HL-60/S4 (cell line): Measurements from ENCODE around the gene TMC5.

Experiments
- in situ Hi-C: fragments of 300-500 bp; cut with MboI; formaldehyde crosslinking; loops from 2 replicates; pipeline ENCODE4 v1.14.3; 2022; ENCODE audit warnings: low sequenced_read_pairs

The TMC5 gene

DNA sequence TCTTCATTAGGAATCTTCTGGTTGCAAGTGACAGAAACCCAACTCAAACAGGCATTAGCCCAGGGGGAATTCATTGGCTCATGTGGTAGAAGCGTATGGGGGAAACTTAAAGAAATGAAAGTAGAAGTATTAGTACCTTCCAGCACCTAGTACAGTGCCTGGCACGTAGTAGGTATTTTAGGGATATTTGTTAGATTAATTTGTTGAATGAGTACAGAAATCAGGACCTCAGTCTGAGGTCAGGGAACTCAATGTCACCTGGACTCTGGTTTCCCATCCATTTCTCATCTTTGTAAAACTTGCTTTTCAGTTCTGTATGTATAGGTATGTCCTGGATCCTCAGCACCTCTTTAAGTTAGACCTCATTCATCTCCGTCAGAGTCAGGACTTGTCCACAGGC lies 32.5 kb downstream of the TMC5 start:
- in situ Hi-C loops: no loop called here

DNA sequence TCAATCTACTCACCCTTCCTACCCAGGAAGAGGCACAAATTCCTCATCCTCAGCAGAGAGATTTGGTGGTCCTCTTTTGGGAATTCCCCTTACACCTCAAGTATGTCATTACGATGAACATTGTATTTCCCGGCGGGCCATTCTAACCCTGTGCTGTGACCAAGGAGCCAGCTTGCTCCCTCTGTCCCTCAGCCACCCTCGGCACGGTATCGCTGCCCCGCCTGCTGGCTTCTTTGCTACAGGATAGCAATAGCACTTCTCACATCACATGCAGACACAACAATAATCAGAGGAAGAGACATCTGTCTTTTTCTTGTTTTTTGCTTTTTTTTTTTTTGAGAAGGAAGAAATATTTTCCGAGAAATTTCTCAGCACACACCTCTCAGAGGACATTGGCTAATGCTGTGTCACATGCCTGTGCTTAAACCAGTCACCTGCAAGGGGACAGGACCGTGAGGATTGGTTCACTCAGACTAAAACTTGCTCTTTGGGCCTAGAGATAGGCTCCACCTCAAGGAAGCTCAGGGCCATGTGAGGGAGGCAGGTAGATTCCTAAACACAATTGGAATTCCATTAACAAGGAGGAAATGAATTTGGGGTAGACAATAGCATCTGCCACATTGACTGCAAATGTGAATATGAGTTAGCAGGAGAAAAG lies 41.2 kb downstream of the TMC5 start:
- in situ Hi-C loops: no loop called here

DNA sequence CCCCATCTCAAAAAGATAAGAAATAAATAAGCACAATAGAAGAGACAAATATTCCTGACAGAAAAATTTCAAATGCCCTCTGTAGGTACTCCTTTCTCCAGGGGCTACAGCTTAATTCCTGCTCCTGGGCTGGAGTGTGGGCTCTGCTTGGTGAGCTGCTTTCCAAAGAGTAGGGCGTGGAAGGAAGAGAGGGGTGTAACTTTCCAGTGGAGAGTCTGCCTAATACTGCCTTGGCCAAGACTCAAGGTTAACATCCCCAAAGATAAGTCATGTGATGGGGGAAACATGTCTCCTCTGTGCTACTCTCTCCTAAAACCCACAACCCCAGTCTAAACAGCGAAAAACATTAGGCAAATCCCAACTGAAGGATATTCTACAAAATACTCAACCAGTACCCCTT lies 42.7 kb downstream of the TMC5 start:
- in situ Hi-C loops: no loop called here

DNA sequence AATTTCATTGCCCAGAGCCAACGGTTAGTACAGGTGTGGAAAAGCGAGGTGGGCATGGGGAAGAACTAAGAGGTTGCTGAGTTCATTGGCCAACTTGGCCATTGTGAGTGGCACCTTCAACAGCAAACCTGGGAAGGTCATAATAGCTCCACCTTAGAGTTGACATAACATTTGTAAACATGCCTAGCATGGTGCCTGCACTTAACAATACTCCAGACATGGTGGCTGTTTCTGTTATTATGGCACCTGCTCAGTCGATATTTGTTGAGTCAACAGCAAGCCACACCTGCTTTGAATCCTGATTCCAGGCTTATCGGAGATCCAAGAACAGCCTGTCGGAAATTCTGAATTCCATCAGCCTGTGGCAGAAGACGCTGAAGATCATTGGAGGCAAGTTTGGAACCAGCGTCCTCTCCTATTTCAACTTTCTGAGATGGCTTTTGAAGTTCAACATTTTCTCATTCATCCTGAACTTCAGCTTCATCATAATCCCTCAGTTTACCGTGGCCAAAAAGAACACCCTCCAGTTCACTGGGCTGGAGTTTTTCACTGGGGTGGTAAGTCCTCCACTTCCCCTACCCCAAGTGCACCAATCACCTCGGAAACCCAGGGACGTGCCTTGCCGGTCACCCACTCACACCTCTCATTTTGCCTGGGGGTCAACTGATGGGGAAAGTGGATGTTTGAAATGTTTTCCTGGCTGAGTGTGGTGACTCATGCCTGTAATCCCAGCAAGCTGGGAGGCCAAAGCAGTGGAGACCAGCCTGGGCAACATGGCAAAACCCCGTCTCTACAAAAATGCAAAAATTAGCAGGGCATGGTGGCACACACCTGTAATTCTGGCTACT lies 46.0 kb downstream of the TMC5 start:
- in situ Hi-C loops: no loop called here

DNA sequence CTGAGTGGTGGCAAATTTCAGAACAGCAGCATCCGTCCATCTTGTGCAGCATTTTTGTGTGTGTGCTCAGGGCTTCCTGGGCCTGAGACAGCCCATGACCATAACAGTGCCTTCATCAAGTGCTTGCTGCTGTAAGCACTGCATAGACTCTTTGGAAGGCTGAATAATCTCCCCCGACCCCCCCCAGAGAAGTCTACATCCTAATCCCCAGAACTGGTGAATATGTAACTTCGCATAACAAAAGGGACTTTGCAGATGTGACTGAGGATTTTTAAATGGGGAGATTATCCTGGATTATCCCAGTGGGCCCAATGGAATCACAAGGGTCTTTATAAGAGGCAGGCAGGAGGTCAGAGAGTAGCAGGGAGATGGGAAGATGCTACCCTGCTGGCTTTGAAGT lies 50.6 kb downstream of the TMC5 start:
- in situ Hi-C loops: no loop called here

- in situ Hi-C loops: no loop called here
Measured at GRCh38 chr16:19472482-19472881, 54.8 kb downstream of the TMC5 start.

GRCh38 chr16:19474617-19475016 lies 56.9 kb downstream of the TMC5 start:
- in situ Hi-C loops: no loop called here

DNA sequence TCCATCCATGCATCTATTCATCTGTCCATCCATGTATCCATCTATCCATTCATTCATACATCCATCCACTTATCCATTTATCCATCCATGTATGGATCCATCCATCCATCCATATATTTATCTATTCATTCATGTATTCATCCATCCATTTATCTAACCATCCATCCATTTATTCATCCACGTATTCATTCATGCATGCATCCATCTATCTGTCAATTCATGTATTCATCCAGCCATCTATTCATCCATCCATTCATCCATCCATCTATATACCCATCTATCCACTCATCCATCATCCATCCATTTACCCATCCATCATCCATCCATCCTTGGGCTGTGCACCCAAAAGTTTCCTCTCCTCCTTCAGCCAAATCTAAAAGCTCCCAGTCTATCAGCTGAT lies 60.8 kb downstream of the TMC5 start:
- in situ Hi-C loops: no loop called here

DNA sequence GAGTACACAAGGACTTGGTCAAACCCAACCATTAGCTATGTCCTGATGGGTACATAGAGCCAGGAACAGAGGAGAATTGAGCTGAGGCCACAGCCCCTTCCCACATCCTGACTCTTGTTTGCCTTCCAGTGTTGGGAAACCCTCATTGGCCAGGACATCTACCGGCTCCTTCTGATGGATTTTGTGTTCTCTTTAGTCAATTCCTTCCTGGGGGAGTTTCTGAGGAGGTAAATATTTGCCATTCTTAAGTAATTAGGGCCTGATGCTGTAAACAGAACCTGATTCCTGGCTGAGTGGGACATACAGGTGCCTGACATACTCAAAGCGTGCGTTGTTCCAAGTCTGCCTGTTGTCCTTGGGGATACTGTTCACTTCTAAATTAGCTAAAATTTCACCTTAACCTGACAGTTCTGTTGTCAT lies 61.6 kb downstream of the TMC5 start:
- in situ Hi-C loops: no loop called here

GRCh38 chr16:19481296-19481695 lies 63.6 kb downstream of the TMC5 start:
- in situ Hi-C loops: no loop called here

- in situ Hi-C loops: no loop called here
Measured at GRCh38 chr16:19481769-19482168, 64.1 kb downstream of the TMC5 start.

DNA sequence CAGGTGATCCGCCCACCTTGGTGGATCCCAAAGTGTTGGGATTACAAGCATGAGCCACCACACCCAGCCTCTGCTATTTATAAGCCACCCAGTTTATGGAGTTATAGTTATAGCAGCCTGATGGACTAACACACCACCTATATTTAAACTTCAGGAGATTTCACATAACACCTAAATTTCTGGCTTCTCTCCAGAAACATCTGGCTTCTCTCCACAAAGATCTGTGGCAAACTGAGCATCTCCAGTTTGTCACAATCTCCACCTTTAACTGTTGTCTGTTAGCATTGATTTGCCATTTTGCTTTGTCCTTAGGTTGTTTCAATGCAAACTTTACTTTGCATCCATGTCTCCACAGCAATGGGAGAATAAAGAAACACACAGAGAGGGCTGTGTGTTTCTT lies 64.6 kb downstream of the TMC5 start:
- in situ Hi-C loops: no loop called here

GRCh38 chr16:19484096-19484495 lies 66.4 kb downstream of the TMC5 start:
- in situ Hi-C loops: no loop called here

GRCh38 chr16:19485611-19486010 lies 67.9 kb downstream of the TMC5 start:
- in situ Hi-C loops: no loop called here

GRCh38 chr16:19486051-19486450 lies 68.4 kb downstream of the TMC5 start:
- in situ Hi-C loops: no loop called here

- in situ Hi-C loops: no loop called here
Measured at GRCh38 chr16:19486750-19487325, 69.2 kb downstream of the TMC5 start.

DNA sequence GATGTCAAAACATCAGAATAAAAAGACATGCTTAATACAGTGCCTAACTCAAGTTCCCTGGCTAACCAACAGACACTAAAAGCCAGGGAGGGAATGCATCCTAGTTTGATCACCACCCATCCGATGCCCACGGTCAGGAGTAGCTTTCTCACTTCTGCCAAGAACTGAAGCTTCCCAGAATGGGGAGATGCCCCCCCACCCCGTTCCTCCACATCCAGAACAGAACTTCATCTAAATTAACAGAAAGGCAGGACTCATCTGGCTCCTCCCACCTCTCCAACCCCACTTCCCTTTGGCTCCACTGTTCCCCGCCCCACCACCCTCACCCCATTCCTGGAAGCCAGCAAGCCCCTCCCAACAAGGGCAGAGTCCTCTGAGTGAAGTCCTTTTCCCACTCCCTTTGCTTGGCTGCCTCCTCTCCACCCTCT lies 70.5 kb downstream of the TMC5 start:
- in situ Hi-C loops: no loop called here

DNA sequence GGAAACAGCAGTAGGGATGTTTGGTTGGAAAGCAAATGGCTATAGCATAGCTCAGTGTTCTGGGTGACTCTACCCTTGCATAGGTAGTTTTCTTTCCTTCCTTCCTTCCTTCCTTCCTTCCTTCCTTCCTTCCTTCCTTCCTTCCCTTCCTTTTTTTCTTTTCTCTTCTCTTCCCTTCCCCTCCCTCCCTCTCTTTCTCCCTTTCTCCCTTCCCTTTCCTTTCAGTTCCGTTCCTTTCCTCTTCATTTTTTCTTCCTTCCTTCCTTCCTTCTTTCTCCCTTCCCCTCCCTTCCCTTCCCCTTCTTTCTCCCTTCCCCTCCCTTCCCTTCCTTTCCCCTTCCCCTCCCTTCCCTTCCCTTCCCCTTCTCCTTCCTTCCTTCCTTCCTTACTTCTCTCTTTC lies 72.9 kb downstream of the TMC5 start:
- in situ Hi-C loops: no loop called here

DNA sequence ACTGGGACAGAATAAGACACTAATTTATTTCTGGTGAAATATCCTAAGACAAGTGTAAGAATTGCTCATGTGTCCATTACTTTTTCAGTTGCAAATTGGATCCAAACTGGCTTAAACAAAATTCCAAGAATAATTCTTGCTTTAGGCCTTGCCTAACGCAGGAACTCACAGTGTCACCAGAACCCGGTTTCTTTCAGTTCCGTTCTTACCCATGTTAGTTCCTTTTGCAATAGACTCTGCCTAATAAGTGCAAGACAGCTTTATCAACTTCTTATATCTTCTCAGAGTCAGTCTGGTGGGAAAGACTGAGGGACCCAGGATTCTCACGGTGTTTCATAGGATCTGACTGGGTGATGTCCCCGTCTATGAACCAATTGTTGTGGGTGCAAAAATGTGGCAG lies 79.5 kb downstream of the TMC5 start:
- in situ Hi-C loops: no loop called here

- in situ Hi-C loops: no loop called here
Measured at GRCh38 chr16:19499006-19499405, 81.3 kb downstream of the TMC5 start.

GRCh38 chr16:19499481-19499880 lies 81.8 kb downstream of the TMC5 start:
- in situ Hi-C loops: no loop called here
